ENCODE results near the gene MAN1A2.
A peak's percentile ranks its signal among the peaks of the same experiment; 100 is the strongest.
"Not testable (repeated sequence)": the region's sequence is repeated elsewhere in the genome, so short reads cannot be mapped to it uniquely, and the experiment has no call there.

The MAN1A2 gene

GRCh38 chr1:117339866-117340700 is 27.2 kb upstream of the MAN1A2 start:
- no peaks in the 10 kb centered on the region for H3K9me3 ChIP-seq (ENCODE audit: insufficient read depth, low read depth, low read length)
- H3K4me1 ChIP-seq (ENCODE audit: insufficient read depth, low read length): no peaks in the 10 kb centered on the region; the same call in 1 of the 2 replicates
- no peak overlapping the region for H3K27ac ChIP-seq (ENCODE audit: low read depth, low read length)
- 78% methylated on average over 5 of the region's 6 CpGs for WGBS
- no peaks in the 10 kb centered on the region for H3K27me3 ChIP-seq (ENCODE audit: insufficient read depth, low read length)
- no peak overlapping the region for H3K9ac ChIP-seq (ENCODE audit: low read depth, low read length)
- H3K4me3 ChIP-seq (ENCODE audit: low read length): no peak overlapping the region
- H3K36me3 ChIP-seq (ENCODE audit: insufficient read depth, low read length): no peaks in the 10 kb centered on the region

- no peak overlapping the region for H3K27ac ChIP-seq (ENCODE audit: low read depth, low read length)
- H3K36me3 ChIP-seq (ENCODE audit: insufficient read depth, low read length): no peaks in the 10 kb centered on the region
- 93% methylated on average over 5 of the region's 5 CpGs for WGBS
- no peak overlapping the region for H3K9ac ChIP-seq (ENCODE audit: low read depth, low read length)
- H3K4me1 ChIP-seq (ENCODE audit: insufficient read depth, low read length): no peaks in the 10 kb centered on the region; the same call in 1 of the 2 replicates
- H3K9me3 ChIP-seq (ENCODE audit: insufficient read depth, low read depth, low read length): no peaks in the 10 kb centered on the region
- no peak overlapping the region for H3K4me3 ChIP-seq (ENCODE audit: low read length)
- no peaks in the 10 kb centered on the region; the same call in 1 of the 2 replicates for H3K27me3 ChIP-seq (ENCODE audit: insufficient read depth, low read length)
These were observed 26.1 kb upstream of the MAN1A2 start for GRCh38 chr1:117341123-117341522.

- Histone ChIP-seq H3K9ac (ENCODE audit: low read depth, low read length) (no peak overlapping the region), H3K4me1 (ENCODE audit: insufficient read depth, low read length) (peaks cover 11% of the 10 kb centered on the region), H3K4me3 (ENCODE audit: low read length) (no peak overlapping the region), H3K36me3 (ENCODE audit: insufficient read depth, low read length) (no peaks in the 10 kb centered on the region), H3K27me3 (ENCODE audit: insufficient read depth, low read length) (no peaks in the 10 kb centered on the region; the same call in 1 of the 2 replicates), H3K27ac (ENCODE audit: low read depth, low read length) (no peak overlapping the region), H3K9me3 (ENCODE audit: insufficient read depth, low read depth, low read length) (no peaks in the 10 kb centered on the region)
- whole genome bisulfite sequencing: 97% methylated on average over 1 of the region's 2 CpGs
These were observed 24.9 kb upstream of the MAN1A2 start for GRCh38 chr1:117342397-117342796.

DNA sequence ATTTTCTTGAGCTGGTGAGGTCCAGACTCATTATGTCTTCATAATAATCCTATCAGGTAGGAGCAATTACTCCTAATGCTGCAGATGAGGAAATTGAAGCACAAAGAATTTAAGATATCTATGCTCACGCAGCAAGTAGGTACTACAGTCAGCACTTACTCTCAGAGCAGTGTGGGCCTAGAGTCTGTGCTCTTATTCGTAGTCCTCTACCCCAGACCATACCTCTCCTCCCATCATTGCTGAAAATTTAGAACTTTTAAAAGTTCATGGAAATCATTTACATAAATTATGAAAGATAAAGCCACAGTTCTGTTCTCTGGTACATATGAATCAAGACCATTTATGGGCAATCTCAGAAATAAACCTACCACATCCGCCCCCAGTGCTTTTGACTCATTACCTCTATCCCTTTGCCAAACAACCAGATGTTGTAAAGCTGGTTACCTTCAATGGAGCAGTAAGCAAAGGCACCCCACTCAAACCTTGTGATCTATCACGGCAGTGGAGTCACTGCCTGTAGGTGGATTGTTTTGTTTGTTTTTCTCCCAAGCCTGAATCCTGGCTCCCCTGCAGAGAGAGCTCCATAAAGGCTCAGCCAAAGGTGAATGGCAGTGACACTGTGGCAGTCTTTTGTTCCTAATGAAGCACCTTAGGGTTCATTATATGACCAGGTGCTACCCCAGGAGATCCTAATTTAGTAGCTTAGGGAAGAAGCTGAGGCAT is 20.9 kb upstream of the MAN1A2 start:
- Histone ChIP-seq H3K9me3 (ENCODE audit: insufficient read depth, low read depth, low read length) (no peaks in the 10 kb centered on the region), H3K4me3 (ENCODE audit: low read length) (no peak overlapping the region), H3K27ac (ENCODE audit: low read depth, low read length) (peak overlapping the region; percentile 34; the same call in 1 of the 2 replicates), H3K27me3 (ENCODE audit: insufficient read depth, low read length) (no peaks in the 10 kb centered on the region; the same call in 1 of the 2 replicates), H3K36me3 (ENCODE audit: insufficient read depth, low read length) (no peaks in the 10 kb centered on the region), H3K9ac (ENCODE audit: low read depth, low read length) (no peak overlapping the region), H3K4me1 (ENCODE audit: insufficient read depth, low read length) (peaks cover 11% of the 10 kb centered on the region)
- WGBS: 65% methylated on average over 4 of the region's 4 CpGs

- Histone ChIP-seq H3K27me3 (ENCODE audit: insufficient read depth, low read length) (no peaks in the 10 kb centered on the region; the same call in 1 of the 2 replicates), H3K36me3 (ENCODE audit: insufficient read depth, low read length) (no peaks in the 10 kb centered on the region), H3K27ac (ENCODE audit: low read depth, low read length) (no peak overlapping the region), H3K4me1 (ENCODE audit: insufficient read depth, low read length) (peaks cover 11% of the 10 kb centered on the region), H3K9ac (ENCODE audit: low read depth, low read length) (no peak overlapping the region), H3K4me3 (ENCODE audit: low read length) (no peak overlapping the region), H3K9me3 (ENCODE audit: insufficient read depth, low read depth, low read length) (no peaks in the 10 kb centered on the region)
- WGBS: 90% methylated on average over 3 of the region's 4 CpGs
These were observed 19.3 kb upstream of the MAN1A2 start for GRCh38 chr1:117347907-117348306.

DNA sequence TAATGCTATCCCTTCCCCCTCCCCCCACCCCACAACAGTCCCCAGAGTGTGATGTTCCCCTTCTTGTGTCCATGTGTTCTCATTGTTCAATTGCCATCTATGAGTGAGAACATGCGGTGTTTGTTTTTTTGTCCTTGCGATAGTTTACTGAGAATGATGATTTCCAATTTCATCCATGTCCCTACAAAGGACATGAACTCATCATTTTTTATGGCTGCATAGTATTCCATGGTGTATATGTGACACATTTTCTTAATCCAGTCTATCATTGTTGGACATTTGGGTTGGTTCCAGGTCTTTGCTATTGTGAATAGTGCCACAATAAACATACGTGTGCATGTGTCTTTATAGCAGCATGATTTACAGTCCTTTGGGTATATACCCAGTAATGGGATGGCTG is 14.6 kb upstream of the MAN1A2 start:
- not testable (repeated sequence) for H3K27ac ChIP-seq (ENCODE audit: low read depth, low read length); H3K27me3 ChIP-seq (ENCODE audit: insufficient read depth, low read length); H3K9ac ChIP-seq (ENCODE audit: low read depth, low read length); H3K4me1 ChIP-seq (ENCODE audit: insufficient read depth, low read length); H3K36me3 ChIP-seq (ENCODE audit: insufficient read depth, low read length); H3K9me3 ChIP-seq (ENCODE audit: insufficient read depth, low read depth, low read length); H3K4me3 ChIP-seq (ENCODE audit: low read length)
- WGBS: 100% methylated on average over 1 of the region's 3 CpGs

- not testable (repeated sequence) for H3K4me3 ChIP-seq (ENCODE audit: low read length); H3K4me1 ChIP-seq (ENCODE audit: insufficient read depth, low read length); H3K27me3 ChIP-seq (ENCODE audit: insufficient read depth, low read length); H3K27ac ChIP-seq (ENCODE audit: low read depth, low read length); H3K9me3 ChIP-seq (ENCODE audit: insufficient read depth, low read depth, low read length); H3K36me3 ChIP-seq (ENCODE audit: insufficient read depth, low read length)
- peak overlapping the region; percentile 24; the same call in 1 of the 2 replicates for H3K9ac ChIP-seq (ENCODE audit: low read depth, low read length)
- 82% methylated on average over 24 of the region's 24 CpGs for WGBS
These were observed 9.2 kb upstream of the MAN1A2 start for GRCh38 chr1:117357833-117358603.

DNA sequence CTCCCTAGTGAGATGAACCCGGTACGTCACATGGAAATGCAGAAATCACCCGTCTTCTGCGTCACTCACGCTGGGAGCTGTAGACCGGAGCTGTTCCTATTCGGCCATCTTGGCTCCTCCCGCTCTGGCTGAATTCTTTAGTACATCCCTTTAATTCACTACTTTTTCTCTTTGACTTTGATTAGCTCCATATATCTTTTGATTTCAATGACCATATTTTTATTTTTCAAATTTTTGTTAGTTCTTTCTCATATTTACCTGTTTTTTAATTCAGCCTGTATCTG is 8.7 kb upstream of the MAN1A2 start:
- not testable (repeated sequence) for H3K4me1 ChIP-seq (ENCODE audit: insufficient read depth, low read length); H3K9me3 ChIP-seq (ENCODE audit: insufficient read depth, low read depth, low read length); H3K36me3 ChIP-seq (ENCODE audit: insufficient read depth, low read length); H3K27ac ChIP-seq (ENCODE audit: low read depth, low read length); H3K27me3 ChIP-seq (ENCODE audit: insufficient read depth, low read length); H3K4me3 ChIP-seq (ENCODE audit: low read length)
- 88% methylated on average over 7 of the region's 8 CpGs for whole genome bisulfite sequencing
- peak overlapping the region; percentile 24; the same call in 1 of the 2 replicates for H3K9ac ChIP-seq (ENCODE audit: low read depth, low read length)

DNA sequence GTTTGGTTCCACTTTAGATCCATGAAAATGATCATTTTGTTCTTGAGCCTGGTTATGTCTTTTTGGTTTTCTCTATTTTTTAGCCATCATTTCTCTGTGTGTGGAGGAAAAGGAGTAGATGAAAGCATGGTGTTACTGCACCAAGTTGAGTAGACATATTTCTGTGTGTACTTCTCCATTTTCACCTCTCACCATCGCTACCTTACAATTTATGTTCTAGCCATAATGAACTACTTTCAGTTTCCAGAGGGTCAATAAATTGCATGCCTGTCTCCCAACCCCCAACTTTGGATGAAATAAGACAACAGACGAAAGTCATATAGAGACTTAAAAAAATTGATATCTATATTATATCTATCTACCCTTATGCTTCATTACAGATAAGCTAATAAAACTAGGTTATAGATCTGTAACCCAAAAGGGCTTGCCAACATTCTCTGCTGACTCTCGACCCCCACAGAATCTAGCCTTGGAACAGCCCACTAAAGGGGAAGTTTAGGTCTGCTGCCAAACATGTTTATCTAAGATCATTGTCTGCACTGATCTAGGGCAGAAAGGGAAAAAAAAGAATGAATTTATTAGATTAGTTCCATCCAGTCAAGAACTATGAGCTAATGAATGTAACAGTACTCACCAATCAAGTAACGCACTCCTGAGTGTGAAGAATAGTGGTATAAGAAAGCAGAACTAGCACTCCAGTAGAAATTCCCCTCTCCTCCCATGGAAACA is 7.5 kb upstream of the MAN1A2 start:
- no peaks in the 10 kb centered on the region for H3K36me3 ChIP-seq (ENCODE audit: insufficient read depth, low read length)
- no peaks in the 10 kb centered on the region for H3K27me3 ChIP-seq (ENCODE audit: insufficient read depth, low read length)
- 100% methylated on average over 2 of the region's 4 CpGs for WGBS
- no peaks in the 10 kb centered on the region for H3K9me3 ChIP-seq (ENCODE audit: insufficient read depth, low read depth, low read length)
- H3K9ac ChIP-seq (ENCODE audit: low read depth, low read length): no peak overlapping the region
- no peak overlapping the region for H3K27ac ChIP-seq (ENCODE audit: low read depth, low read length)
- peaks cover 12% of the 10 kb centered on the region for H3K4me1 ChIP-seq (ENCODE audit: insufficient read depth, low read length)
- no peak overlapping the region for H3K4me3 ChIP-seq (ENCODE audit: low read length)

- Histone ChIP-seq H3K36me3 (ENCODE audit: insufficient read depth, low read length) (no peaks in the 10 kb centered on the region), H3K4me3 (ENCODE audit: low read length) (no peak overlapping the region), H3K27me3 (ENCODE audit: insufficient read depth, low read length) (peaks cover 15% of the 10 kb centered on the region), H3K4me1 (ENCODE audit: insufficient read depth, low read length) (peaks cover 20% of the 10 kb centered on the region), H3K9ac (ENCODE audit: low read depth, low read length) (no peak overlapping the region), H3K27ac (ENCODE audit: low read depth, low read length) (no peak overlapping the region), H3K9me3 (ENCODE audit: insufficient read depth, low read depth, low read length) (no peaks in the 10 kb centered on the region)
- 100% methylated on average over 1 of the region's 1 CpG for WGBS
These were observed 4.3 kb upstream of the MAN1A2 start for GRCh38 chr1:117362986-117363385.
